Cerebellar cortex (tissue), 1 donor: Measurements from ENCODE around the gene TTLL6.
"Not testable (repeated sequence)": the region's sequence is repeated elsewhere in the genome, so short reads cannot be mapped to it uniquely, and the experiment has no call there.

Experiments used
- DNase-seq: peaks from one replicate; pipeline ENCODE4 v3.0.0-alpha.2; 2015; ENCODE audit warnings: low spot score

TTLL6 gene

DNA sequence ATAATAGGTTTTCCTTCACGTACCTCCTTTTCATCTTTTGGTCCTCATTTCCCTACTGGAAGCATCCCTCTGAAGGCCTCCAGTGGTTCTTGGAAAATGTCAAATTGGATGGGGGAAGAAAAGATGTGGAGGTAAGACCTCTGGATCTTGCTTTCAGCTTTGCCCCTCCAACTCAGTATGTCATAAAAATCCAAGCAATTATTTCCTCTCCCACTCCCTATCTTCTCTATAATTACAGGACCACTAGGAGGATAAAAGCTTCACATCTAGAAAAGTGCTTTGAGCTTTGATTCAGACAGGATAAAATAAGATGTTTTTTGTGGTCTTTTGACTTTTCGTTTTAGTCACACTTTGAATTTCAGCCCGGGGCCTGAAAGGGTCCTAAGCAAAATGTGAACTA lies 1.7 kb downstream of the TTLL6 start:
- no peak for DNase-seq

DNA sequence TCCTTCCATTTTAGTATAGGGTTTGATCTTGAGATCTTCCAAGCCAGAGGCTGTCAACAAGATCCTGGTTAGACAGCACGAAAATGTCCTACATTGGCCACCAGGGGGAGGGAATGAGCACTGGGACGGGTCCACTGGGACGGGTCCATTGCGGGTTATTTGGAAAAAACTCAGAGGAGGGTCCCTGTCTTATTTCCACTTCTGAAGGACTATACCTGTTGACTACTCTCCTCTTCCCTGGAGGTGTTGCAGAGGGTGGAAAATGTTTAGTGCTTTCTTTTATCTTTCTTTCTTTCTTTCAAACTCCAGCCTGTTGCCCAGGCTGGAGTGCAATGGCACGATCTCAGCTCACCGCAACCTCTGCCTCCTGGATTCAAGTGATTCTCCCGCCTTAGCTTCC lies 2.5 kb downstream of the TTLL6 start:
- peak; percentile 64 for DNase-seq

DNA sequence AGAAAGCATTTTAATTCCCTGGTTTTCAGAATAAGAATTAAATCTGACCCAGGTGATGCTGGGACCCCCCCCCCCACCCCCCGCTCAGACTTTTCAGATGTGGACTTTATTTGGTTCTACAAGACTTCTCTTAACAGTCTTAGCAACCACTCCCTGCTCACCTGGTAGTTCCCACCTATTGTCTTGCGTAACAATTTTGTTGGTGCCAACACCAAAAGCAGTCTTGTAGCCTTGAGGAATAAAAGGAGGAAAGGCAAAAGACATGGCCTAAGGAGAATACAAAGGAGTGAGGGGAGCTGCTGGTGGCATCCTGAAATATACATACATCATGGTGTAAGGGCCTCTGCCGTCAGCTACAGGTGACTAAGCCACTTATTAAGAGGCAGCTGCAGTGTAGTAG lies 5.0 kb downstream of the TTLL6 start:
- DNase-seq = no peak

DNA sequence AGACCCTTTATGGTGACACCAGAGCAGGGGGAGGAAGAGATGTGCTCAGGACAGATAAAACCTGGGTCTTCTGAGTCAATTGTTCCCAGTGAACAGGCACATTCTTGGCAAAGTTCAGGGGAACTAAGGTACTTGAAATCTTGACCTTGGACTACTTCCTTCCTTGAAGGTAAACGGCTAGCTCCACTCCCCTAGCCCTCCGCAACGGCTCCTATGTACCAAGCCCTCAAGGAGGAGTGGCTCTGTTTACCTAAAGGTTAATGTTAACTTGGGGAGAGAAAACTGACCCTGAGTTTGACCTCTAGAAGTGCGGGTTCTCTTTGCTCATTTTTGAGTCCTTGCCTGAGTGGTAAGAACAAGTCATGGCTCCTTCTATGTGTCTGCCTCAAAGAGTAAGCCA lies 7.8 kb downstream of the TTLL6 start:
- no peak for DNase-seq

DNA sequence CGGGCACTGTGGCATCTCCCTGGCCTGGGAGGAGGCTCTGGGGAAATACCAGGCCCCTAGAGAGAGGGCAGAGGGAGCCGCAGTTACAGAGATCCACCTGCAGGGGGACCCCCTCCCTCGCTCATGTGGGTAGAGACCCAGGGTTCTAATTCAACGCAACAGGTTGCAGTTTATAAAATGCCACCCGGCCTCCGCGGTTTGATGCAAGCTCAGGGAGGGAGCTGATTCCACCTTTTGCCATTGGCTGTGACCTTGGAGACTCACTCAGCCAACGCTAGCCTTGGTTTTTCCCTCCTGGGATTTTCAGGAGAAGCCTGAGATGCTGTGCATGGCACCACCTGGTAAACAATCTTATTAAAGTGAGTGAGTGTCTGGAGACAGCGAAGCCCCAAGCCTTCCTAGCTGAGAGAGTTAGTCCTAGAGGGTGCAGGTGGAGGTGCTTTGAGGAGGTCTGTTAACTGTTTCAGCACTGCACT lies 12.1 kb downstream of the TTLL6 start:
- DNase-seq = peak; percentile 69

DNA sequence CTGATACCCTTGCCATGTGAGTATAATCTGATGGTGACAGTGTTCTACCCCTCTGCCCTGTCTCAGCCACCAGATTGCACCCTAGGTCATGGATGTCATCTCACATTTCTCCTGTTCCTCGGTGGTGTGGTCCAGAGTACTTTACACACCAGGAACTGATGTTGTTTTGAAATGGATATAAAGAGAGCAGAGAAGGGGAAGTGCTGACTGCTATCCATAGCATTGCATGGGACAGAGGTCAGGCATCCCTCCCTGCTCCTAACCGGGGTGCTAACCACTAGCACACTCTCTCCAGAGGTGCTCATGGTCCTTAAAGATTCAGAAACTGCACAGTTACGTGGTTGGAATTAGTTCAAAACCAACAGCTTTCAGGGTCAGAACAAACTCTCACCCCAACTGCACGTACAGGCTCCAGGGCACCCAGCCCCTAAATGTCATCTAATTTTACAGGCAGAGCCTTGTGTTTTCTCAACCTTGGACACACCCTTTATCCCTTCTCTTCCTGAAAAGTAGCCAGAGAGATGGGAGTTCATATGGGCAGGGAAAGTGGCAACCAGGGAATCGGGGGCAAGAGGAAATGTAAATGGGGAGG lies 16.3 kb downstream of the TTLL6 start:
- DNase-seq = no peak

DNA sequence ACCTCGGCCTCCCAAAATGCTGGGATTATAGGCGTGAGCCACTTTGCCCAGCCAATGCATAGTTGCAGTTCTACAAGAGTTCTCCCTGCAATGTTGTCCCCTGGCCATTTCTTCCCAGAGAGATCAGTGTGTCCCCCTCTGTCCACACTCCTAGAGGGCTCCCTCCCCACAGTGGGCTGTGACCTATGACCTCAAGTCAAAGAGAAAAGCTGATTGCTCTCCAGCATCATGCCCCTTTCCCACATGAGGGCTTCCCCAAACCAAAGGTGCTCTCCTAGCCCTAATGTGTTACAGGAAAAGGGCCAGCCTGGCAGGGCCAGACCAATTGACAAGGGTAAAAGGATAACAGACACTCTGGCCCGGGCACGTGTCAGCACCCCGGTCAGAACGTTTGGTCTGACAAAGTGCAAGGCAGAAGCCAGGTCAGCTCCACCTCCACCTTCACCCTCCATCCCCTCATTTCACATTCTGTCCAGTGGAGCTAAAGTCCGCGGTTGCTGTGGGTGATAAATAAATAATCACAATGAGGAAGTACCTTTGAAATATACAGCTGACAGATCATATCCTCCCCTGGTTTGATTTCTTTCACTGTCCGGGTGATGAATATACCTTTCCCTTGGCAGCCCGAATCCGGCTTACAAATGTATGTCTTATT lies 17.8 kb downstream of the TTLL6 start:
- DNase-seq = no peak

DNA sequence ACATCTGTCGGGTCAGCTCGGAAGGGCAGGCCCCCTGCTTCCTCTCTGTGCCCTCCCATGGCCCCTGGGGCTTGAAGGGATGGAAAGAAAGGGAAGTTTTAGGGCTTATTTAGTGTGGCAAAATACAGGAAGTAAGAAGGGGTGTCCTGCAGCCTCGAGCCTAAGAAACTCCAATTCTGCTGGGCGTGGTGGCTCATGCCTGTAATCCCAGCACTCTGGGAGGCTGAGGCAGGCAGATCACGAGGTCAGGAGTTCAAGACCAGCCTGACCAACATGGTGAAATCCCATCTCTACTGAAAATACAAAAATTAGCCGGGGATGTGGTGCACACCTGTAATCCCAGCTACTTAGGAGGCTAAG lies 20.9 kb downstream of the TTLL6 start:
- not testable (repeated sequence) for DNase-seq

DNA sequence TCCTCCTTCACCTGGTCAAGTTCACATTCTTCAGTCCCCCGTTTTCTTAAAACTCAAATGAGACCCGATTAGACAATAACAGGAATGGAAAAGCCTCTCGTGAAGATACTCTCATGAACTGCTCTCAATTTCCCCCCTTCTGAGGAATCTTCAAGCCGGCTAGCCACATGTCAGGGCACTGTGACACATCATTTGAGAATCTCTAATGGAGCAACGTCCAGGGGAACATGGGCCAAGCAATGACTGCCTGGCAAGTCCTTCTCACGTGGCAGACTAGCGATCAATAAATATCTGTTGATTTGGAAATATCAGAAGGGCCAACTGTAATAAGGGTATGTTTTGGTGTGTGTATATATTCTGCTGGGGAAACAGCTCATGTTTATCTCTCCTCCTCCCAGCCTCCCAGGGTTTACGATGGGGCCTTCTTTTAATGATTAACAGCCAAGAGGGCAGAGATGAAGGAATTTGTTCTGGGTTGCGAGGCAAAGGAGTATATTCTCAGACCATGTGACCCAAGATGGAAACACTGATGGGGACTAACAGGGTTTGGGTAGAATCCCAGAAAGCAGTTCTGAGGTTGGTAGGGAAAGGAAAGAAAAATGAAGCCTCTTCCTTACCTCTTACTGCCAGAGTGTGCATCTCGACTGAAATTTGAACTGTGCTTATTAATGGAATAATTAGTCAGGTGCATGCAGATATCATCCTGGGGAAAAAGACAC lies 21.4 kb downstream of the TTLL6 start:
- no peak for DNase-seq

DNA sequence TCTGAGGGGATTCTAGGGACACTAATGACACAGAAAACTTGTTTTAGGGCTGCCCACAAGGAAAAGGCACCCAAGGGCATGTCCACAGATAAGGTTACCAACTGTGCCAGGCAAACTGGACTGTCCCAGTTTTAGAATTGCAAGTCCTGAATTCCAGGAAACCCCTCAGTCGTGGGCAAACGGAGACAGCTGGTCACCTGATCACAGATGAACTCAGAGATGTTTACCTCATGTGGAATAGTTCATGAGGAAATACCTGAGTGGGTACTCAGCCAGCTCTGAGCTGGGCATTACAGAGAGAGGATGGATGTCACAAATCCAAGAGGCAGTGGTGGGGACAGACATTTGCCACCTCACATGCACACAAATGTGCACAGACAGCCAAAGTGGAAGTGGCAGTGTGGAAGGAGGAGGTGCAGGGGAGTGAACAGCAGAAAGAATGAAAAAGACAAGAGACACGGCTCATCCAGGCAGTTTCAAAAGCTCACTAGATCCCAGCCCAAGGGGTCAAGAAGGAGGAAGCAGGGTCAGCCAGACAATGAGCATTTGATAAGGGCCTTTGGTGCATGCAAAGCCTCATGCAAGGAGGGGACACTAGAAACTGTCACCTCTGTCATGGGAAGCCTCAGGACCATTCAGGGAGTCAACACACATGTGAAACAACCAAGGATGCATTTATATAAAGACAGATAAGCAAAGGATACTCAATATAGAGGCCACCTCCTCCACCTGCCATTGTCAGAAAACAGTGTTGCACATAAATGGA lies 24.8 kb downstream of the TTLL6 start:
- DNase-seq = no peak

DNA sequence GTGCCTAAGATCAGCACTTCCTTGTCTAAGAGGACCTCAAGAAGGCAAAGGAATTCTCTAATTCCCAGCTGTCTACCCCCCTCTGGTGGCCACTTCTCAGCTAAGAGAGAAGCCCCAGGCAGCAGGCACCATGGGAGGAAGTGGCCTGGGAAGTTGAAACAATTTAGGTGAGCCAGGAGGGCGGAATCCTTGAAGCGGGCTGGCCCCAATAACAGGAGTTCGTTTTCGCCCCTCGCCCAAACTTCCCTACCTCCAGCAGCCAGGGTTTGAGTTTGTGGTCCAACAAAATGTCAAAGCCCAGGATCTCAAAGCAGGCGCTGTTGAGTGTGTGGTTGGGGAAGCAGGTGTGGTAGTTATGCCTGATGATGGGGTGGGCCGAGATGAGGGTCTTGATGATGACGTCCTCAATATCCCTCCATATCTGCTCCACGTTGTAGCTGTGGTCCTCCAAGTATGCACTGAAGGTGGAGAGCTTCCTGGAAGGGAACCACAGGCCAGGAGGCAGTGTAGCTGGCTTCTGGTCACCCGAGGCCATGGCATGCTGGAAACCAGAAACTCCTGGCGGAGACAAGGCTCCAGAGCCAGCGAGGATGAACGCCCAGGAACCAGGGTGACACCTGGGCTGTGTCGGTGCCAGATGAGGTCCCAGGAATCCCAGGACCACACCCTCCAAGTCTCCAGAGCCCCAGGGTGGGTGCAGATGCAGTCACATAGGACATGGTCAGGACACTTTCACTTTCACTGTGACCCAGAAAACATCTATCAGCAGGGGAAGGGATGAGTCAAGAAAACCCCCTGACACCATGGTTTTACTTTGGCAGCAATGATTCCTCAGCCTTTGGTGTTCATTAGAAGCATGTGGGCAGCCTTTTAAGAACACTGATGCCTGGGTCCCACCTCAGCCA lies 25.6 kb downstream of the TTLL6 start:
- DNase-seq = peak; percentile 83

DNA sequence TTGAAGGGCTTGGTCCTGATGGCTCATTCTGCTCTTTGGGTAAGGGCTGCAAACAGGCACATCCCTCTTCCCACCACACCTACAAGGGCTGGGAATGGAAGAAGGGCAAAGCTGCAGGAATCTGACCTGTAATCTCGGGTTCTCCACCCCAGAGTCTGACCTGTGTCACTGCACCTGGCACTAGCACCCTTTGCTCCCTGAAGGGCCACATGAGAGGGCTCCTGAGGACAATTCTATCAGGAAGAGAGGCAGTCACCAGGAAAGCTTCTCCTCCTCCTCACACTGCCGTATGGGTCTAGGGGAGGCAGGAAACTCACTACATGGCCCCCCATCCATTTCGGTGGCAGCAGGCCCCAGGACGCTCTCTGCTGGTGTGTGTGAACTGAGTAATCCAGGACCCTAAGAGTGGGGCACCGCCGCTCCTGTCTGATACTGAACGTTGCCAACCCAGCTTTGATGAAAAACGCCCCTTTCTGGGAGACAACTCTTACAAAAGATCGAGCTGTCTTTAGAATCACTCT lies 26.4 kb downstream of the TTLL6 start:
- no peak for DNase-seq

DNA sequence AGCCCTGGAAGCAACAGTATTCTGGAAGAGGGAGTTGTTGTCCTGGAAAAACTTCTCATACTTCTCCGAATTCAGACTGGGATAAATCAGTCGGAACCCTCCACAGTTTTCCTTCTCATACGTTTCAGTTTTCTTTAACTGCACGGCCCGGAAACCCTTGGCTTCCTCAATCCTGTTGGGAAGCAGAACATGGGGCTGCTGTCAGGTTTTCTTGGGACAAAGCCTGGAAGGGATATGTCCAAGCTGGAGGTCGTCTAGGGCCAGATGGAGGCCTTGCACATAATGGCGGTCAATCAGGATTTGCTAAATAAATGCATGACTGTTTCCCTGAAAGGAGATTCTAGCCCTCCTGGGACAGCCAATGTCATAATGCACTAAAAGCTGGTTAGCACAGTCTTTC lies 29.2 kb downstream of the TTLL6 start:
- no peak for DNase-seq

DNA sequence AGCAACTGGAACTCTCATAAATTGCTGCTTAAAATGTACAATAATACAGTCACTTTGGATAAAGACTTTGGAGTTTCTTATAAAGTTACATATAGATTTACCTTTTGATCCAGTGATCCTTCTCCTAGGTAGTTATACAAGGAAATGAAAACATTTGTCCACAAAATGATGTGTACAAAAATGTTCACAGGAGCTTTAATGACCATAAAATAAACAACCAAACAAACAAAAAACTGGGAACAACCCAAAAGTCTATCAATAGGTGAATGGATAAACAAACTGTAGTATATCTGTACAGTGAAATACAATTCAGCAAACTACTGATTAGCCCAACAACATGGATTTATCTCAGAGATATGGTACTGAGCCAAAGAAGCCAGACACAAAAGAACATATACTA lies 37.6 kb downstream of the TTLL6 start:
- no peak for DNase-seq

DNA sequence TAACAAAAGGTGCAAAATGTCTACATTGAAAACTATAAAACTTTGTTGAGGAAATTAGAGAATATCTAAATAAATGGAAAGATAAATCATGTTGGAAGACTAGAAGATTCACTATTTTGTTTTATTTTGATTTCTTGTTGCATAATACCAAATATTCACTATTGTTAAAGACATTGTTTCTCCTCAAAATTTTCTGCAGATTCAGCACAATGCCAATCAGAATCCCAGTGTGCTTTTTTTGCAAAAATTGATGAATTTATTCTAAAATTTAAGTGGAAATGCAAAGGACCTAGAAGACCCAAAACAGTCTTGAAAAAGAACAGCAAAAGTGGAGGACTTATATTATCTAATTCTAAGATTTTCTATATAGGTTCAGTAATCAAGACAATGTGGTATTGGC lies 40.4 kb downstream of the TTLL6 start:
- DNase-seq = no peak

DNA sequence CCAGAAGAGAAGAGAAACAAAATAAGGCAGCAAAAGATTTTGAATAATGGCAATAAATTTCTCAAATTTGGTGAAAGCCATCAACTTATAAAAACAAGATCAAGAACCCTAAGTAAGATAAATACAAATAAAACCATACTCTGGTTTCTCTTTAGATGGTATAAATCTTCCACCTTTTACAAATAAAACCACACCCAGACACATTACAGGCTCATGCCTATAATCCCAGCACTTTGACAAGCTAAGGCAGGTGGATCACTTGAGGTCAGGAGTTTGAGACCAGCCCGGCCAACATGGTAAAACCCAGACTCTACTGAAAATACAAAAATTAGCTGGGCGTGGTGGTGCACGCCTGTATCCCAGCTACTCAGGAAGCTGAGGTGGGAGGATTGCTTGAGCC lies 43.8 kb downstream of the TTLL6 start:
- DNase-seq = no peak

DNA sequence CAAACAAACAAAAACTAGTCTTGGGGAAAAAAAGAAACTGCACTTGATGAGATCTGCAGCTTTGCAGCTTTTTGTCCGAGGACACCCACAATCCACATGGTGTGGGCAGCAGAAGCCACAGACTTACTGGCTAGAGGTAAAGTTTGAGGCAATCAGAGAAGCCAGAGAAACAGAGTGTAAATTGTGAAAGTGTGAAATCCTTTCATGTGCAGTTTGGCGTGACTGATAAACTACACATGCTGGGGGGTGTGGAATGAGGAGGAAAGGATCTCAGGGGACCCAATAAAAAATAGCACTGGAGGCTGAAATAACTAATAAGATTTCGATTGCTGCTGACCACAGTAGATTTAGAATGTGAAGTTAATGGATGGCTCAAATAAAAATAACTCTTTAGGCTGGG lies 46.1 kb downstream of the TTLL6 start:
- DNase-seq = no peak

DNA sequence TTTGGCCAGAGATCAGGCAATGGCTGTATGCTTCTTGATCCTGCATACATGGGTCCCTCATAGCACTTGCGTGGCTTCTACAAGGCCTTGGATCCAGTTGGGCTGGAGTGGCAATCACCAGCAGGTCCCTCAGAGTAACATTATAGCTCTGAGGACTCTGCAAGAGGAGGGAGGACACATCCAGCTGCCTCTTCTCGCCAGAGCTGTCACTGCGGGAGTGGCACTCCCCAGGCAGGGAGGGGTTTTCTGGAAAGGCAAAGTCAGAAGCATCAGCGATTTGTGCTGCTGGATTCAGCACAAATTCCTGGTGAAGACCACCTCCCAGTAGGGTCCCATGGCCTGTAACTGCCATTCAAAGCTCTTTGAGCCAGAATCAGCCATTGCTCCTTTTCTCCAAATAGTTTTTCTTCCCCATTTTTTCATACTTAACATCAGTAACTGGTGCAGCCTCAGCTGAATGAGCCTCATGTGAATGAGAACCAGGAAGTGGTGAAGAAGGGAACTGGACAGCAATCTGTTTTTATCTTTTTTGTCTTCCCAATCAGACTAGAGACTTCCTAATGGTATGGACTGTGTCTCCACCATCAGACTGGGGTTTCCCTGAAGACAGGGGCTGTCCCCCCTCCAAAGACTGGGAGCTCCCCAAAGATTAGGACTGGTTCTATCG lies 47.9 kb downstream of the TTLL6 start:
- DNase-seq = no peak

DNA sequence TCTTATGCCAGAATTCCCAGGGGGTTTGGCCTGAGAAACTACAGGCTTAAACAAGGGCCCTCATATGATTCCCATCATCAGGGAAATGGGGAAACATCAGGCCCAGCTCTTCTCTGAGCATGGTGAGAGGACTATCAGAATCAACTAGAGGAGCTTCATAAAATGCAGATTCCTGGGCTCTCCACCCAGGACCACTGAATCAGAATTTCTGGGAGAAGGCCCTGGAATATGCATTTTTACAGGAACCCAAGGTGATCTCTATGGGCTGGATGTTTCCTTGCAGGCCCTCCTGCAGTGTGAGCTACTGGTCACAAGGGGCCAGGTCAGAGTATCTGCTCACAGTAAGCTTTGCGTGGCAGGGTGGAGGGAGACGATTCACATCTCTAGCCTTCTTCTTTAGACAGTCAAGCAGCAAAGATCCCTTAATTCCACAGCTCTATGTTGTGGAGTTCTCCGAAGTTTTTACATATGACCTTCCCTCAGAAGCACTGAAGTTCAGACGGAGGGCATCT lies 49.7 kb downstream of the TTLL6 start:
- DNase-seq = no peak

DNA sequence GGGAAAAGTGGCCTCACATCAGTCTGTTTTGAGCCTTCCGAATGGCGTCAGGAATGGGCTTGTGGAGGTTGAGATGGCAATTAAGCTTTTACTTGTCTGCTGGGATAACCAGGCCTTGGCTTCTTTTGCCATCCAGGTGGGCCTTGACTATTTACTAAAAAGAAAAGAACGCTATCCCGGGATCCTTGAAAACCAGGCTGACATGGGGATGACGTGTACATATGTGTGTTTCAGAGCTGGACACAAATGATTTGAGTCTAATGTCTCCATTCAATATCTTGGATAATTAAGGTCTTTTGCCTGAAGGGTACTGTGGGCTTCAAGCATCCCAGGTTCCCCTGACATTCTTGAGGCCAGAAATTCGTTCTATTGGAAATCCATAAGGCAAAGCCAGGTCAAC lies 55.9 kb downstream of the TTLL6 start:
- no peak for DNase-seq

DNA sequence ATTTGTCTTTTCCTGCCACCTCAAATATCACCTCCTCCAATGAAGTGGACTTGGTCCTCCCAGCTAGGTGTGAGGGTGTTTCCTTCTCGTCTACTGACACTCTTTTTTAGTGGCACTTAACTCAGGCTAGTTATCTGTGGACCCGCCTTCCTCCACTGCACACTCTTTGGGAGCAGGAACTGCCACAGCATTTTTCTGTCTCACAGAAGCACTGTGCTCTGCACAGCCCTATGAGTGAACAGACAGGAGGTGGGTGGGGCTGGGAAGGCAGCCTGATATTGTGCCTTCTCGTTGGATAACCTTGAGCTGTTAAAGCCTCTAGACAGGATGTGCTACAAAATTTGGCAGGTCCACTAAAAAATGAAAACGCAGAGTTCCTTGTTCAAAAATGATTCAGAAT lies 56.6 kb downstream of the TTLL6 start:
- DNase-seq = no peak
